Activated CD4-positive, alpha-beta T cell treated with anti-CD3 and anti-CD28 coated beads for 36 hours (primary cell): Measurements from ENCODE around the gene C10orf53. TPM values are rescaled to one million over a fixed set of nuclear protein-coding genes. Genes with fewer than 3 reads are reported as not detected.
"Not testable (repeated sequence)": the region's sequence is repeated elsewhere in the genome, so short reads cannot be mapped to it uniquely, and the experiment has no call there.

Source experiments
- ATAC-seq: fragments of 200-7000 bp; cut with Tn5 transposase; one replicate; pipeline ENCODE4 v1.10.0; 2021; ENCODE audit warnings: mild to moderate bottlenecking, moderate library complexity
- CTCF ChIA-PET: fragments of 350-600 bp; sonication (Branson Sonifier 250); formaldehyde crosslinking; loops from one replicate; lab custom pipeline; 2021; ENCODE audit warnings: antibody characterized with exemption; lab: Charles Lee
- POLR2A ChIA-PET: fragments of 350-600 bp; sonication (Branson Sonifier 250); formaldehyde crosslinking; loops from one replicate; lab custom pipeline; 2021; ENCODE audit warnings: antibody characterized with exemption, inconsistent platforms; lab: Charles Lee
- DNase-seq: peaks from one replicate; pipeline ENCODE4 v3.0.0-alpha.2; 2020
- H3K27ac Mint-ChIP-seq: one replicate; pipeline ENCODE4 v1.8.0; 2021; ENCODE audit warnings: mixed read lengths
- H3K27me3 Mint-ChIP-seq: one replicate; pipeline ENCODE4 v1.8.0; 2021; ENCODE audit warnings: mixed read lengths
- H3K36me3 Mint-ChIP-seq: one replicate; pipeline ENCODE4 v1.8.0; 2021; ENCODE audit warnings: low read depth, mixed read lengths
- H3K4me1 Mint-ChIP-seq: one replicate; pipeline ENCODE4 v1.8.0; 2021; ENCODE audit warnings: mixed read lengths
- H3K4me3 Mint-ChIP-seq: one replicate; pipeline ENCODE4 v1.8.0; 2021; ENCODE audit warnings: mild to moderate bottlenecking, moderate library complexity, mixed read lengths
- H3K9me3 Mint-ChIP-seq: one replicate; pipeline ENCODE4 v1.8.0; 2021; ENCODE audit warnings: low read depth, mixed read lengths
- intact Hi-C, 2 experiments: fragments of 100-400 bp; cut with DNase I in 1 of 2; cut with micrococcal nuclease in 1 of 2; formaldehyde crosslinking; loops; one replicate each; pipeline versions ENCODE4 v1.14.2 to v1.15.1; 2022 to 2024; cut with DNase I, micrococcal nuclease
- total RNA-seq, 2 experiments: library from RNA; stranded (reverse); gene quantifications; one replicate each; pipeline ENCODE4 v1.2.3, GENCODE V29; 2021

C10orf53 gene
- total RNA-seq, 2 experiments from 2014 or later, result not detected

GRCh38 chr10:49668684-49669083 lies 10.8 kb upstream of the C10orf53 start:
- ChIA-PET CTCF (no interaction called here), POLR2A (no interaction called here)
- Mint-ChIP-seq H3K4me1 (no peaks in the 10 kb centered on the region), H3K9me3 (no peaks in the 10 kb centered on the region), H3K4me3 (no peak overlapping the region), H3K27me3 (peaks cover 18% of the 10 kb centered on the region), H3K27ac (no peak overlapping the region), H3K36me3 (no peaks in the 10 kb centered on the region)
- ATAC-seq (no peak), DNase-seq (no peak)
- intact Hi-C loops, result no loop called here

- peaks cover 19% of the 10 kb centered on the region for H3K9me3 Mint-ChIP-seq
- ATAC-seq (no peak), DNase-seq (no peak)
- H3K27ac Mint-ChIP-seq, result no peak overlapping the region
- ChIA-PET CTCF (no interaction called here), POLR2A (no interaction called here)
- peaks cover 5% of the 10 kb centered on the region for H3K4me1 Mint-ChIP-seq
- H3K36me3 Mint-ChIP-seq, result no peaks in the 10 kb centered on the region
- intact Hi-C loops, result loop anchor here in 1 of 2 experiments (1.0 kb wide), 1 partner anchor 72 kb away; no protein-coding TSS in a partner anchor
- H3K4me3 Mint-ChIP-seq, result no peak overlapping the region
- H3K27me3 Mint-ChIP-seq, result peaks cover 39% of the 10 kb centered on the region
These were observed 498 bp upstream of the C10orf53 start for GRCh38 chr10:49678827-49679479.

GRCh38 chr10:49682449-49682848 lies 3.0 kb downstream of the C10orf53 start:
- H3K36me3 Mint-ChIP-seq, H3K27ac Mint-ChIP-seq, POLR2A ChIA-PET, CTCF ChIA-PET, H3K4me1 Mint-ChIP-seq, ATAC-seq, H3K4me3 Mint-ChIP-seq, DNase-seq, intact Hi-C loops: not testable (repeated sequence)
- Mint-ChIP-seq H3K9me3 (peaks cover 22% of the 10 kb centered on the region), H3K27me3 (peaks cover 32% of the 10 kb centered on the region)

- intact Hi-C loops, result no loop called here
- no peak overlapping the region for H3K4me3 Mint-ChIP-seq
- no peak for DNase-seq
- H3K36me3 Mint-ChIP-seq, result no peaks in the 10 kb centered on the region
- peaks cover 18% of the 10 kb centered on the region for H3K9me3 Mint-ChIP-seq
- no peak overlapping the region for H3K27ac Mint-ChIP-seq
- peaks cover 32% of the 10 kb centered on the region for H3K27me3 Mint-ChIP-seq
- POLR2A ChIA-PET, result no interaction called here
- no peak for ATAC-seq
- peaks cover 5% of the 10 kb centered on the region for H3K4me1 Mint-ChIP-seq
- CTCF ChIA-PET, result no interaction called here
These were observed 3.4 kb downstream of the C10orf53 start for GRCh38 chr10:49682879-49683278.

- no peak overlapping the region for H3K27ac Mint-ChIP-seq
- no peaks in the 10 kb centered on the region for H3K4me1 Mint-ChIP-seq
- ATAC-seq (no peak), DNase-seq (no peak)
- peaks cover 41% of the 10 kb centered on the region for H3K27me3 Mint-ChIP-seq
- no peaks in the 10 kb centered on the region for H3K36me3 Mint-ChIP-seq
- no peak overlapping the region for H3K4me3 Mint-ChIP-seq
- peaks cover 6% of the 10 kb centered on the region for H3K9me3 Mint-ChIP-seq
- intact Hi-C loops, result no loop called here
- CTCF ChIA-PET, result no interaction called here
- POLR2A ChIA-PET, result no interaction called here
These were observed 7.2 kb downstream of the C10orf53 start for GRCh38 chr10:49686651-49687050.

- ChIA-PET POLR2A (no interaction called here), CTCF (no interaction called here)
- Mint-ChIP-seq H3K27me3 (peaks cover 50% of the 10 kb centered on the region), H3K4me3 (no peak overlapping the region), H3K27ac (no peak overlapping the region), H3K36me3 (no peaks in the 10 kb centered on the region), H3K4me1 (no peaks in the 10 kb centered on the region), H3K9me3 (peaks cover 5% of the 10 kb centered on the region)
- intact Hi-C loops, result no loop called here
- DNase-seq (no peak), ATAC-seq (no peak)
These were observed 8.9 kb downstream of the C10orf53 start for GRCh38 chr10:49688261-49688846.

GRCh38 chr10:49688920-49689319 lies 9.5 kb downstream of the C10orf53 start:
- H3K27me3 Mint-ChIP-seq, result peaks cover 56% of the 10 kb centered on the region
- peaks cover 5% of the 10 kb centered on the region for H3K9me3 Mint-ChIP-seq
- H3K27ac Mint-ChIP-seq, result no peak overlapping the region
- DNase-seq (no peak), ATAC-seq (no peak)
- H3K36me3 Mint-ChIP-seq, result no peaks in the 10 kb centered on the region
- POLR2A ChIA-PET, result no interaction called here
- no peaks in the 10 kb centered on the region for H3K4me1 Mint-ChIP-seq
- H3K4me3 Mint-ChIP-seq, result no peak overlapping the region
- intact Hi-C loops, result no loop called here
- CTCF ChIA-PET, result no interaction called here

GRCh38 chr10:49689882-49690510 lies 10.5 kb downstream of the C10orf53 start:
- Mint-ChIP-seq H3K27me3 (peaks cover 52% of the 10 kb centered on the region), H3K36me3 (no peaks in the 10 kb centered on the region), H3K27ac (no peak overlapping the region), H3K9me3 (peaks cover 3% of the 10 kb centered on the region), H3K4me1 (no peaks in the 10 kb centered on the region), H3K4me3 (no peak overlapping the region)
- intact Hi-C loops, result no loop called here
- no peak for ATAC-seq
- ChIA-PET POLR2A (no interaction called here), CTCF (no interaction called here)
- no peak for DNase-seq

GRCh38 chr10:49690698-49691356 lies 11.4 kb downstream of the C10orf53 start:
- DNase-seq (no peak), ATAC-seq (no peak)
- peaks cover 2% of the 10 kb centered on the region for H3K9me3 Mint-ChIP-seq
- no peak overlapping the region for H3K27ac Mint-ChIP-seq
- intact Hi-C loops, result no loop called here
- H3K4me3 Mint-ChIP-seq, result no peak overlapping the region
- H3K36me3 Mint-ChIP-seq, result no peaks in the 10 kb centered on the region
- H3K27me3 Mint-ChIP-seq, result peaks cover 52% of the 10 kb centered on the region
- POLR2A ChIA-PET, result no interaction called here
- CTCF ChIA-PET, result interaction anchor here (0.7 kb wide), 1 partner anchor 1456 kb away, joined by 4 read pairs; no protein-coding TSS in a partner anchor
- H3K4me1 Mint-ChIP-seq, result no peaks in the 10 kb centered on the region

- intact Hi-C loops, result no loop called here
- no peaks in the 10 kb centered on the region for H3K36me3 Mint-ChIP-seq
- peaks cover 2% of the 10 kb centered on the region for H3K9me3 Mint-ChIP-seq
- no peak overlapping the region for H3K27ac Mint-ChIP-seq
- ChIA-PET CTCF (no interaction called here), POLR2A (interaction anchor here (0.5 kb wide), 1 partner anchor 21 kb away, joined by 3 read pairs; no protein-coding TSS in a partner anchor)
- no peak for DNase-seq
- H3K4me1 Mint-ChIP-seq, result no peaks in the 10 kb centered on the region
- peaks cover 56% of the 10 kb centered on the region for H3K27me3 Mint-ChIP-seq
- H3K4me3 Mint-ChIP-seq, result no peak overlapping the region
- ATAC-seq, result no peak
These were observed 12.1 kb downstream of the C10orf53 start for GRCh38 chr10:49691588-49691987.

- intact Hi-C loops, result no loop called here
- H3K9me3 Mint-ChIP-seq, result no peaks in the 10 kb centered on the region
- ATAC-seq, result no peak
- POLR2A ChIA-PET, result no interaction called here
- CTCF ChIA-PET, result no interaction called here
- DNase-seq, result no peak
- no peaks in the 10 kb centered on the region for H3K4me1 Mint-ChIP-seq
- peaks cover 41% of the 10 kb centered on the region for H3K27me3 Mint-ChIP-seq
- H3K4me3 Mint-ChIP-seq, result no peak overlapping the region
- H3K36me3 Mint-ChIP-seq, result no peaks in the 10 kb centered on the region
- H3K27ac Mint-ChIP-seq, result no peak overlapping the region
These were observed 15.0 kb downstream of the C10orf53 start for GRCh38 chr10:49694466-49694865.
